OCI-LY3 (cell line): Measurements from ENCODE around the gene SMG1.

Experiments used
- CTCF ChIP-seq: fragments of 200-600, 300-600 bp; sonication (generic); IDR thresholded peaks from 2 replicates; pipeline ENCODE4 v1.5.1; 2014; ENCODE audit warnings: antibody characterized with exemption, low read length, low read depth
- EZH2phosphoT487 ChIP-seq: fragments of 200-600 bp; shearing (Covaris generic); IDR thresholded peaks from 2 replicates; pipeline ENCODE4 v1.6.1; 2018; ENCODE audit warnings: antibody characterized with exemption, mixed run types, low read depth

GRCh38 chr16:18792836-18793433 lies 133.3 kb downstream of the SMG1 start:
- TF ChIP-seq CTCF, result no peak
- TF ChIP-seq EZH2phosphoT487, result no peak
